WTC11 (cell line): ENCODE measurements around the gene NWD2. TPM values are rescaled to one million over a fixed set of nuclear protein-coding genes. Genes with fewer than 3 reads are reported as not detected.
"Not testable (repeated sequence)": the region's sequence is repeated elsewhere in the genome, so short reads cannot be mapped to it uniquely, and the experiment has no call there.

ENCODE experiments used
- ATAC-seq: fragments of 200-7000 bp; cut with Tn5 transposase; 2 replicates; pipeline ENCODE4 v1.10.0; 2021; ENCODE audit warnings: mild to moderate bottlenecking, moderate library complexity
- CTCF ChIA-PET: fragments of 300-600 bp; sonication (Branson Sonifier 250); formaldehyde crosslinking; loops from one replicate; lab custom pipeline; 2021; ENCODE audit warnings: antibody characterized with exemption; lab: Charles Lee
- POLR2A ChIA-PET: fragments of 350-600 bp; sonication (Branson Sonifier 250); formaldehyde crosslinking; loops from one replicate; lab custom pipeline; 2021; ENCODE audit warnings: antibody characterized with exemption; lab: Charles Lee
- DNase-seq: peaks from one replicate; pipeline ENCODE4 v3.0.0; 2021; ENCODE audit warnings: low spot score
- H3K27ac Mint-ChIP-seq: 2 replicates; pipeline ENCODE4 v1.8.0; 2021; ENCODE audit warnings: mixed read lengths
- H3K27me3 Mint-ChIP-seq: 2 replicates; pipeline ENCODE4 v1.8.0; 2021; ENCODE audit warnings: low read depth, mild to moderate bottlenecking, moderate library complexity, mixed read lengths
- H3K36me3 Mint-ChIP-seq: 2 replicates; pipeline ENCODE4 v1.8.0; 2021; ENCODE audit warnings: mixed read lengths
- H3K4me1 Mint-ChIP-seq: 2 replicates; pipeline ENCODE4 v1.8.0; 2022; ENCODE audit warnings: mixed read lengths
- H3K4me3 Mint-ChIP-seq: 2 replicates; pipeline ENCODE4 v1.8.0; 2021; ENCODE audit warnings: mild to moderate bottlenecking, moderate library complexity, mixed read lengths
- H3K9me3 Mint-ChIP-seq: 2 replicates; pipeline ENCODE4 v1.8.0; 2021; ENCODE audit warnings: mixed read lengths
- CBFB ChIP-seq: sonication (generic); formaldehyde crosslinking; IDR thresholded peaks from 2 replicates; pipeline ENCODE4 v1.8.1; 2022; ENCODE audit warnings: mild to moderate bottlenecking, low read depth, missing genetic modification reagents
- CREB1 ChIP-seq: sonication (generic); formaldehyde crosslinking; IDR thresholded peaks from 2 replicates; pipeline ENCODE4 v1.8.0; 2023; ENCODE audit warnings: mild to moderate bottlenecking, missing genetic modification reagents
- FOXK1 ChIP-seq: sonication (generic); formaldehyde crosslinking; IDR thresholded peaks from 2 replicates; pipeline ENCODE4 v1.8.0; 2022; ENCODE audit warnings: mild to moderate bottlenecking, moderate library complexity, missing genetic modification reagents
- FOXP1 ChIP-seq: sonication (generic); formaldehyde crosslinking; IDR thresholded peaks from 2 replicates; pipeline ENCODE4 v1.8.0; 2022; ENCODE audit warnings: missing genetic modification reagents, mild to moderate bottlenecking, moderate library complexity, borderline replicate concordance
- MXD4 ChIP-seq: fragments of 250-450 bp; sonication (Bioruptor Pico); IDR thresholded peaks from 2 replicates; pipeline ENCODE4 v1.8.0; 2021; ENCODE audit warnings: mild to moderate bottlenecking, moderate library complexity, borderline replicate concordance
- RORB ChIP-seq: fragments of 250-450 bp; sonication (Bioruptor Pico); IDR thresholded peaks from 2 replicates; pipeline ENCODE4 v1.9.0; 2021; ENCODE audit warnings: mild to moderate bottlenecking
- ZBTB21 ChIP-seq: sonication (generic); formaldehyde crosslinking; IDR thresholded peaks from 2 replicates; pipeline ENCODE4 v1.8.1; 2023; ENCODE audit warnings: mild to moderate bottlenecking, missing genetic modification reagents, borderline replicate concordance
- ZNF121 ChIP-seq: sonication (generic); formaldehyde crosslinking; IDR thresholded peaks from 2 replicates; pipeline ENCODE4 v1.8.0; 2023; ENCODE audit warnings: missing genetic modification reagents
- total RNA-seq: library from RNA; stranded (reverse); gene quantifications from 3 replicates; pipeline ENCODE4 v1.2.3, GENCODE V29; 2021
- TF ChIP-seq, protein P1 (sequence below): sonication (generic); formaldehyde crosslinking; IDR thresholded peaks from 2 replicates; pipeline ENCODE4 v1.8.1; 2023; ENCODE audit warnings: mild to moderate bottlenecking, missing genetic modification reagents, borderline replicate concordance
- TF ChIP-seq, protein P2 (sequence below): sonication (generic); formaldehyde crosslinking; IDR thresholded peaks from 2 replicates; pipeline ENCODE4 v1.8.0; 2022; ENCODE audit warnings: mild to moderate bottlenecking, missing genetic modification reagents
- TF ChIP-seq, protein P3 (sequence below): sonication (generic); formaldehyde crosslinking; IDR thresholded peaks from 2 replicates; pipeline ENCODE4 v1.8.1; 2023; ENCODE audit warnings: mild to moderate bottlenecking, moderate library complexity, missing genetic modification reagents
- TF ChIP-seq, protein P4 (sequence below): fragments of 250-450 bp; sonication (Bioruptor Pico); IDR thresholded peaks from 2 replicates; pipeline ENCODE4 v2.1.2; 2022; ENCODE audit warnings: mild to moderate bottlenecking, moderate library complexity

The NWD2 gene
- total RNA-seq, 1 experiment from 2014 or later = 0.07 TPM

DNA sequence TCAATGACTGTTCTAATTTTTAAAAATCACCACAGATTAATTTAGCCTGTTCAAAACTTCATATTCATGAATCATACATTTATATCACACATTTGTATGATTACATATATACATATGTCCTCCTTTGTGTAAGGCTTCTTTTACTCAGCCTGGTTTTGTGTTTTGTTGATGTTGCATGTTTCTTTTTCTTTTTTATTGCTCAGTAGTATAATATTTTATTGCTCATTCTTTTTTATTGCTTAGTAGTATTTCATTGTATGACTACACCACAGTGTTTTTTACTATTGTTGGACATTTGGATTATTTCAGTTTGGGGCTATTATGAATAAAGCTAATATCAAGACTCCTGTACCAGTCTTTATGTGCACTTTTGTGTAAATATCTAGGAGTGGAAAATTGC, 243.1 kb downstream of the NWD2 start (continued):
- TF ChIP-seq, protein P1, sequence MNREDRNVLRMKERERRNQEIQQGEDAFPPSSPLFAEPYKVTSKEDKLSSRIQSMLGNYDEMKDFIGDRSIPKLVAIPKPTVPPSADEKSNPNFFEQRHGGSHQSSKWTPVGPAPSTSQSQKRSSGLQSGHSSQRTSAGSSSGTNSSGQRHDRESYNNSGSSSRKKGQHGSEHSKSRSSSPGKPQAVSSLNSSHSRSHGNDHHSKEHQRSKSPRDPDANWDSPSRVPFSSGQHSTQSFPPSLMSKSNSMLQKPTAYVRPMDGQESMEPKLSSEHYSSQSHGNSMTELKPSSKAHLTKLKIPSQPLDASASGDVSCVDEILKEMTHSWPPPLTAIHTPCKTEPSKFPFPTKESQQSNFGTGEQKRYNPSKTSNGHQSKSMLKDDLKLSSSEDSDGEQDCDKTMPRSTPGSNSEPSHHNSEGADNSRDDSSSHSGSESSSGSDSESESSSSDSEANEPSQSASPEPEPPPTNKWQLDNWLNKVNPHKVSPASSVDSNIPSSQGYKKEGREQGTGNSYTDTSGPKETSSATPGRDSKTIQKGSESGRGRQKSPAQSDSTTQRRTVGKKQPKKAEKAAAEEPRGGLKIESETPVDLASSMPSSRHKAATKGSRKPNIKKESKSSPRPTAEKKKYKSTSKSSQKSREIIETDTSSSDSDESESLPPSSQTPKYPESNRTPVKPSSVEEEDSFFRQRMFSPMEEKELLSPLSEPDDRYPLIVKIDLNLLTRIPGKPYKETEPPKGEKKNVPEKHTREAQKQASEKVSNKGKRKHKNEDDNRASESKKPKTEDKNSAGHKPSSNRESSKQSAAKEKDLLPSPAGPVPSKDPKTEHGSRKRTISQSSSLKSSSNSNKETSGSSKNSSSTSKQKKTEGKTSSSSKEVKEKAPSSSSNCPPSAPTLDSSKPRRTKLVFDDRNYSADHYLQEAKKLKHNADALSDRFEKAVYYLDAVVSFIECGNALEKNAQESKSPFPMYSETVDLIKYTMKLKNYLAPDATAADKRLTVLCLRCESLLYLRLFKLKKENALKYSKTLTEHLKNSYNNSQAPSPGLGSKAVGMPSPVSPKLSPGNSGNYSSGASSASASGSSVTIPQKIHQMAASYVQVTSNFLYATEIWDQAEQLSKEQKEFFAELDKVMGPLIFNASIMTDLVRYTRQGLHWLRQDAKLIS (CRISPR knock-in tag) = no peak
- TF ChIP-seq FOXK1 (CRISPR knock-in tag) = no peak
- TF ChIP-seq FOXP1 (CRISPR knock-in tag) = no peak
- TF ChIP-seq CREB1 (CRISPR knock-in tag) = no peak
- no peak for TF ChIP-seq RORB (CRISPR knock-in tag)
- no peak for TF ChIP-seq ZBTB21 (CRISPR knock-in tag)
- TF ChIP-seq, protein P2, sequence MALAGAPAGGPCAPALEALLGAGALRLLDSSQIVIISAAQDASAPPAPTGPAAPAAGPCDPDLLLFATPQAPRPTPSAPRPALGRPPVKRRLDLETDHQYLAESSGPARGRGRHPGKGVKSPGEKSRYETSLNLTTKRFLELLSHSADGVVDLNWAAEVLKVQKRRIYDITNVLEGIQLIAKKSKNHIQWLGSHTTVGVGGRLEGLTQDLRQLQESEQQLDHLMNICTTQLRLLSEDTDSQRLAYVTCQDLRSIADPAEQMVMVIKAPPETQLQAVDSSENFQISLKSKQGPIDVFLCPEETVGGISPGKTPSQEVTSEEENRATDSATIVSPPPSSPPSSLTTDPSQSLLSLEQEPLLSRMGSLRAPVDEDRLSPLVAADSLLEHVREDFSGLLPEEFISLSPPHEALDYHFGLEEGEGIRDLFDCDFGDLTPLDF (CRISPR knock-in tag) = no peak
- no peak for TF ChIP-seq ZNF121 (CRISPR knock-in tag)
- TF ChIP-seq MXD4 (CRISPR knock-in tag) = no peak
- TF ChIP-seq, all 79 proteins: peak for 0

DNA sequence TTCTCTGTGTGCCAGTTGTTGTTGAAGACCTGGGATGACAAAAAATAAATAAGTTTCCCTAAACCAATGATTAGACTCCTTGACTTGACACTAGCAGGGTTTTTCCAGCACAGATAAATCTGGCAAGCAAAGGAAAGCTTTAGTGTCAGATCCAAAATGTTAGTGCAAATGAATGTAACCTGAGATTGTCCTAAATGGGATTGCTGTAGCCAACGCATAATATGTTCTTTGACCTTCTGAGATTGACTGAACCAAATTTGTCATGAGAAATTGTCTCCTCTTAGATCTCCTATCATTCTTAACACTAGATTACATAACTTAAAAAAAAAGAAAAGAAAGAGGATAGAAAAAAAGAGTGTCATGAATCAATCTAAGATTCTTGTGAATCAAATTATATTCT, 245.2 kb downstream of the NWD2 start:
- Mint-ChIP-seq H3K4me1 (no peaks in the 10 kb centered on the region), H3K9me3 (peaks cover 1% of the 10 kb centered on the region; the same call in 1 of the 2 replicates), H3K27ac (no peak overlapping the region), H3K36me3 (no peaks in the 10 kb centered on the region), H3K27me3 (no peaks in the 10 kb centered on the region), H3K4me3 (no peak overlapping the region)
- ChIA-PET CTCF (no interaction called here), POLR2A (no interaction called here)
- ATAC-seq (no peak), DNase-seq (no peak)
- TF ChIP-seq, protein P3, sequence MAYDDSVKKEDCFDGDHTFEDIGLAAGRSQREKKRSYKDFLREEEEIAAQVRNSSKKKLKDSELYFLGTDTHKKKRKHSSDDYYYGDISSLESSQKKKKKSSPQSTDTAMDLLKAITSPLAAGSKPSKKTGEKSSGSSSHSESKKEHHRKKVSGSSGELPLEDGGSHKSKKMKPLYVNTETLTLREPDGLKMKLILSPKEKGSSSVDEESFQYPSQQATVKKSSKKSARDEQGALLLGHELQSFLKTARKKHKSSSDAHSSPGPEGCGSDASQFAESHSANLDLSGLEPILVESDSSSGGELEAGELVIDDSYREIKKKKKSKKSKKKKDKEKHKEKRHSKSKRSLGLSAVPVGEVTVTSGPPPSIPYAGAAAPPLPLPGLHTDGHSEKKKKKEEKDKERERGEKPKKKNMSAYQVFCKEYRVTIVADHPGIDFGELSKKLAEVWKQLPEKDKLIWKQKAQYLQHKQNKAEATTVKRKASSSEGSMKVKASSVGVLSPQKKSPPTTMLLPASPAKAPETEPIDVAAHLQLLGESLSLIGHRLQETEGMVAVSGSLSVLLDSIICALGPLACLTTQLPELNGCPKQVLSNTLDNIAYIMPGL (CRISPR knock-in tag) = no peak
- no peak for TF ChIP-seq CBFB (CRISPR knock-in tag)

DNA sequence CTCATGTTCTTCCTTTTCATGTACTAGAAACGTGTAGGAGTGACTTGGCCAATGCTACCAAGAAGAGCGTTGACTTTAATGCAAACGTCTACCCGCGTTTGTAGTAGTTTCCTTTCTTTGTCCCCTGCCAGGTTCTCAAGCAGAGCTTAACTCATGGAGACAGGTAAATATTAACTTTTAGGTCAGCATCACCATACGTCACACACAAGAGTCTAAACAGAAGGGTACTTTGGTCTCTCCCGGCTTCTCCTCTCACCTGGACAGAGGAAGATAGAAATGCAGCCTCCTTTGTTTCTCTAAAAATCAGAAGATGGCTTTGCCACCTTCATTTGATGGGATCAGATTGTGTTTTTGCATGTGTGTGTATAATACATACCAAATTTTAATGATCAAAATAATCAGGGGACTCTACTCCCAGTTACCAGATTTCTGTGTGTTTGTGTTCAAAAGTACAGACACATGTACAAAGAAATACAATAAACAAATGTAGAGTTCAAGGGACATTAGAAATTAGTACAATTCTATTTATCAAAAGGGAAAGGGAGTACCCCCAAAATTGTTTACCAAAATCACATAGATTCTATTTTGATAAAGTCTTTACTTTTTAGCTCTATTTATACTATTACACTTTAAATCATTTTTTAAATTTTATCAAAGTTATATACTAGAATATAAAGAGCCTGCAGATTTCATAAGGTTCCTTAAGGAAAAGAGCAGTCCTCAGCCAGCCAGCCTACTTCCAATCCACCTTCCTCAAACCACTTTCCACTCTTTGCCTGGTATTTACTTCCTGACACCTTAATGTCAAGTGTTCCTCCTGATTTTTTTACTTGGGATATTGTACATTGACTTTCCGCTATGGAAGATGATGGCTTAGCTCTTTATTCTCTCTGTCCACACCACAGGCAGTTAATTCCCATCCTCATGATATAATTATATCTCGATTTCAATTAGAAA, 246.1 kb downstream of the NWD2 start:
- no peak for ATAC-seq
- CTCF ChIA-PET = no interaction called here
- H3K4me3 Mint-ChIP-seq = no peak overlapping the region

DNA sequence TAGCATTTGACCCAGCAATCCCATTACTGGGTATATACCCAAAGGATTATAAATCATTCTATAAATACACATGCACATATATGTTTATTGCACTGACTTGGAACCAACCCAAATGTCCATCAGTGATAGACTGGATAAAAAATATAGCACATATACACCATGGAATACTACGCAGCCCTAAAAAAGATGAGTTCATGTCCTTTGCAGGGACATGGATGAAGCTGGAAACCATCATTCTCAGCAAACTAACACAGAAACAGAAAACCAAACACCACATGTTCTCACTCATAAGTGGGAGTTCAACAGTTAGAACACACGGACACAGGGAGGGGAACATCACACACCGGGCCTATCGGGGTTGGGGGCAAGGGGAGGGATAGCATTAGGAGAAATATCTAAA, 250.8 kb downstream of the NWD2 start:
- H3K4me1 Mint-ChIP-seq, DNase-seq, POLR2A ChIA-PET, H3K27me3 Mint-ChIP-seq, ATAC-seq, H3K27ac Mint-ChIP-seq, H3K4me3 Mint-ChIP-seq, CTCF ChIA-PET, H3K36me3 Mint-ChIP-seq: not testable (repeated sequence)
- peaks cover 15% of the 10 kb centered on the region; the same call in 1 of the 2 replicates for H3K9me3 Mint-ChIP-seq

More for the DNA sequence above, 246.1 kb downstream of the NWD2 start:
- Mint-ChIP-seq H3K4me1 (no peaks in the 10 kb centered on the region), H3K27me3 (no peaks in the 10 kb centered on the region; the same call in 1 of the 2 replicates), H3K9me3 (peaks cover 10% of the 10 kb centered on the region; the same call in 1 of the 2 replicates), H3K27ac (no peak overlapping the region), H3K36me3 (0 out of 2 replicates have a peak, but pooled peaks cover 3% of the 10 kb centered on the region)
- no peak for DNase-seq
- TF ChIP-seq, protein P4, sequence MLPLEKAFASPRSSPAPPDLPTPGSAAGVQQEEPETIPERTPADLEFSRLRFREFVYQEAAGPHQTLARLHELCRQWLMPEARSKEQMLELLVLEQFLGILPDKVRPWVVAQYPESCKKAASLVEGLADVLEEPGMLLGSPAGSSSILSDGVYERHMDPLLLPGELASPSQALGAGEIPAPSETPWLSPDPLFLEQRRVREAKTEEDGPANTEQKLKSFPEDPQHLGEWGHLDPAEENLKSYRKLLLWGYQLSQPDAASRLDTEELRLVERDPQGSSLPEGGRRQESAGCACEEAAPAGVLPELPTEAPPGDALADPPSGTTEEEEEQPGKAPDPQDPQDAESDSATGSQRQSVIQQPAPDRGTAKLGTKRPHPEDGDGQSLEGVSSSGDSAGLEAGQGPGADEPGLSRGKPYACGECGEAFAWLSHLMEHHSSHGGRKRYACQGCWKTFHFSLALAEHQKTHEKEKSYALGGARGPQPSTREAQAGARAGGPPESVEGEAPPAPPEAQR = no peak
- TF ChIP-seq, all 79 proteins: peak for 0
- POLR2A ChIA-PET = no interaction called here
